ENCODE data around the gene INTS3.
A peak's percentile ranks its signal among the peaks of the same experiment; 100 is the strongest.

INTS3 gene

GRCh38 chr1:153795330-153795837 is 67.5 kb downstream of the INTS3 start:
- DNase-seq (ENCODE audit: low read depth in 2 of 2), result no peak

DNA sequence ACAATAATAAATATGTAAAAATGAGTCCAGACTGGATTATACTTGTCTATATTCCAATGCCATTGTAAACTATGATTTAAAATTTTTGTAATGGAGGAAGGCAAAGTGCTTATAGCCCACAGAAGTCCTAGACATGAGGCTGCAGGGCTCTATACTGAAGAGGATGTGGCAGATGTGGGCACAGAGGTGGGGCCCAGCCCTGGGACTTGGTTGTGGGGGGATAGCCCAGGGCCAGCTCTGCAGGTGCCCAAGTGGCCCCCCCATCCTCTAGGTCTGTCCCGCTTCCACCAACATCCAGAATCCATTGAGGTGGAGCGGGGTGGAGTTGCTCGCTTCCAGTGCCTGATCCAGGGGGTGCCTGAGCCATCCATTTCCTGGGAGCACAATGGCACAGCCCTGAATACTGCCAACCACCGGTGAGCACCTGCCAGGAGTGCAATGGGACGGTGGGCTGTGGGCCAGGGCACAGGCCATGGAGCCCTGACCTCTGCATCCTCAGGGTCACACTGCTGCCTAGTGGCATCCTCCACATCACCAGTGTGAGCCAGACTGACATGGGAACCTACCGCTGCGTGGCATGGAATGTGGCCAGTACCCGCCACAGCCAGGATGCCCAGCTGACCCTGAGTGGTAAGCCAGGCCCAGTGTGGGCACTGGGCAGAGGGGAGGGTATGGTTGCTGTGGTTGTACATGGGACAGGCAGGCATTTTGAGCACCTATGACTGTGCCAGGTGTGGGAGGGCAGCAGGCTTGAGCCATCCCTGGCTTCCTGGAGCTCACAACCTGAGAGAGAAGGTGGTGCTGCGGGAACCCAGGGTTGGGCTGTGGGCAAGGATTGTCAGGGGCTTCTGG is 68.3 kb downstream of the INTS3 start:
- DNase-seq (ENCODE audit: low read depth in 2 of 2), result no peak

DNA sequence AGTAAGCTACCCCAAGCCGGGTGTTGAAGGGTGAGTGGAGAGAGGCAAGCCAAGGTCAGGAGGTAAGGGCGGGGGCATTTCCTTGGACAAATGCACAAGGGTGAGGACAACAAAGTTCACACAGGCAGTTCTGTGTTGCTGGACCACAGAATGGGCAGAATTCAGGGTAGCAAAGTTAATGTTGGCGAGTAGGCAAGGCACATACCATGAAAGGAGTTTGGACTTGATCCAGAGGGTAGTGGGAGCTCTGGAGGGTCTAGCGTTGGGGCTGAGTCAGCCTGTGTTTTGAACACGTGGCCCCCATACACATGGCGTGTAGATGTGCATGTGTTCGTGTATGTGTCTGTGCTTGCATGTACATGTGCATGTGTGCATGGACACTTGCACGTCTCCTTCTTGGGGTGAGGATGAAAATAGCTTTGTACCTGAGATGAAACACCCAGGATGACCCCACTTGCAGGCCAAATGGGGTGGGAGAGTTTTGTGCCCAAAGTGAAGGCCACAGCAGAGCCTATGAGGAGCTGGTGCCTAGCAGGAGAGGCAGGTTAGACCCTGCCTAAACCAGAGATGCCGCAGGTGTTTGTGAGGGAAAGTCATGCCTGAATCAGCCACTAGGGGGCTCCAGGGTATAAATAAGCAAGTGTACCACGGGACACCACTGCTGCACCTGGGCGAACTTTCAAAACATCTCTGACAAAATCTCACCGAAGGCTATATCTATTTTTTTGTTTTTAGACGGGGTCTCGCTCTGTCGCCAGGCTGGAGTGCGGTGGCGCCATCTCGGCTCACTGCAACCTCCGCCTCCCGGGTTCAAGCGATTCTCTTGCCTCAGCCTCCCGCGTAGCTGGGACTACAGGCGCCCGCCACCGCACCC is 69.2 kb downstream of the INTS3 start:
- DNase-seq (ENCODE audit: low read depth in 2 of 2), result peak; percentile 70 to 77

DNA sequence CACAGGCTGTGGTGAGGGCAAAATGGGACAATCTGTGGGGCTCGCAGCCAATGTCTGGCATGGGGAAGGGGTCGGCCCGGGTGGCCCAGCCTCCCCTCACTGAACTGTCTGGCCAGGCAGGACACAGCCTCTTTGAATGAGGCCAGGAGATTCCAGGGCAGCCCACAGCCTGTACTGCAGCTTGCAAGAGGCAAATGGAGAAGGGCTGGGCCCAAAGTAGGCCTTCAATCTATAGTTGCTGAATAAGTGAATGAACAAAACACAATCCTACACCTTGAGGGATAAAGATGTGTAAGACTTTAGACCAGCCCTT is 70.6 kb downstream of the INTS3 start:
- DNase-seq (ENCODE audit: low read depth in 2 of 2), result no peak

DNA sequence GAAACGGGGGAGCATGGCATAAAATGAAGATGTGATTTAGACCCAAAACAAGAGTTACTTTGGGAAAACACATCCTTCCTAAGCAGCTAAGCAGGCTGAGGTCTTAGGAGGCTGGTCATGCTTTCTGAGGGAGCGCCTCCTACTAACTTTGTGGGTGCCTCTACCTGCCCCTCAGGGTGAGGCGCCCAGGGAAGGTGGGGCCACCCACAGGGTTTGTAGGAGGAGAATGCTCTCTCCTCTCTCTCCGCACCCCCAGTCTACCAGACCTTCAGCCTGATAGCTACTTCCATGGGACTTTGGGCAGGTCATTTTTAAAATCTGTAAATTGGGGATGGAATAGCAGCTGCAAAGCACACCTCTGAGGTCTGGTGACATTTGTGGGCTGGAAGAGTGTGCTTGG is 71.2 kb downstream of the INTS3 start:
- no peak for DNase-seq (ENCODE audit: low read depth in 2 of 2)

- DNase-seq (ENCODE audit: low read depth in 2 of 2), result no peak
These were observed 72.0 kb downstream of the INTS3 start for GRCh38 chr1:153799566-153800465.

DNA sequence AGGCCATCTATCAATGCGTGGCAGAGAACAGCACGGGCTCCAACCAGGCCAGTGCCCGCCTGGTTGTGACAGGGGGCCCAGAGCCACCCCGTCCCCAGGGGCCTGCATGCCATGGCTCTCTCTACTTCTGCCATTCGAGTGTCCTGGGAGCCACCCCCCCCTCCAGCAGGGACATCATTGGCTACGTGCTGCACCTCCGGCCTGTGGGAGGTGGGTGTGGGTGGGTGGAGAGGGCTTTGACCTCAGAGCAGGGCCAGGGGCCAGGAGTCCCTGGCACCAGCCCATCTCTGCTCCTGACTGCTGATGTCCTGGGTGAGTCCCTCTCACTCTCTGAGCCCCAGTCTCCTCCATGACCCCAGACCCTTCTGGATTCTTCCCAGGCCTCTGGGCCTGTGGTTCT is 72.7 kb downstream of the INTS3 start:
- DNase-seq (ENCODE audit: low read depth in 2 of 2), result no peak

- DNase-seq (ENCODE audit: low read depth in 2 of 2), result no peak
These were observed 73.3 kb downstream of the INTS3 start for GRCh38 chr1:153801028-153801625.

GRCh38 chr1:153801786-153802697 is 74.2 kb downstream of the INTS3 start:
- DNase-seq (ENCODE audit: low read depth in 2 of 2), result no peak

DNA sequence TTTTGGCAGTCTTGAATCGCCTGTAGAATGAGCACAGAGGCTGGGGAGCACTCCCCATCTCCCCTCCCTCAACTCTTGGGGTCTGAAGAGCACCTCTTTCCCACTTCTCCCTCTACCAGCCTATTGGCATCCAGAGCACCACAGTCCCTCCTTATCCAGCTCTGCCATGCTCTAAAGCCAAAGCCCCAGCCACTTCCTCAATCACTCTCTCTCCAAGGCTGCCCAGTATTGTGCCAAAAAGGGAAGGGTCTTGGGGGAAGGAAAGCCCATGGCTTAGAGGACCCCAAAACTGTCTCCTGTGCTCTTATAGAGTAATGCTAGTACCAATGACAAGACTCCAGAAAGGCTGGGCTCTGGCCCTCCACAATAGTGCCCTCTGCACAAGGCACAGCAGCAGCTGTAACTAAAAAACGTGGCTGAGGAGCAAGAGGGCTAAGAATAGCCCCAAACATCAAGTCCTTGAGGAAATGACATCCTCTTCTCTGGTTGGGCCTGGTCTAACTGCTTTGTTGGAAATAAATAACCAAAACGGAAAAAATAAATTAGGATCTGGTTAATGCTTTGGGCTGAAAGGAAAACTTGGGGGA is 75.7 kb downstream of the INTS3 start:
- DNase-seq (ENCODE audit: low read depth in 2 of 2), result no peak

DNA sequence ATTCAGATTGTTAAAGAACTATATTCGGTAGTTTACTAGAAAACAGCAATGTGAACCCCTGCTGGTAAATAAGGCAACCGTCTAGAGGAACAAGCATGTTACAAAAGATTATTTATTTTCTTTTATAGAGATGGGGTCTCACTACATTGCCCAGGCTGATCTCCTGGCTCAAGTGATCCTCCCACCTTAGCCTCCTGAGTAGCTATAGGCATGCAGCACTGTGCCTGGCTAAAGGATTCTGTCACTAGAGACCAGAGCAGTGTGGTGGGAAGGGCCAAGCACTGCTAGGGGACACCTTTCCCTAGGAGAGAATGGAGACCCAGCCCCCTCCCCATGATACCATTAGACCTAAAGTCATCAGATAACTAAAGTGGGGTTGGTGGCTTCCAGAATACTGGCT is 76.3 kb downstream of the INTS3 start:
- no peak for DNase-seq (ENCODE audit: low read depth in 2 of 2)

DNA sequence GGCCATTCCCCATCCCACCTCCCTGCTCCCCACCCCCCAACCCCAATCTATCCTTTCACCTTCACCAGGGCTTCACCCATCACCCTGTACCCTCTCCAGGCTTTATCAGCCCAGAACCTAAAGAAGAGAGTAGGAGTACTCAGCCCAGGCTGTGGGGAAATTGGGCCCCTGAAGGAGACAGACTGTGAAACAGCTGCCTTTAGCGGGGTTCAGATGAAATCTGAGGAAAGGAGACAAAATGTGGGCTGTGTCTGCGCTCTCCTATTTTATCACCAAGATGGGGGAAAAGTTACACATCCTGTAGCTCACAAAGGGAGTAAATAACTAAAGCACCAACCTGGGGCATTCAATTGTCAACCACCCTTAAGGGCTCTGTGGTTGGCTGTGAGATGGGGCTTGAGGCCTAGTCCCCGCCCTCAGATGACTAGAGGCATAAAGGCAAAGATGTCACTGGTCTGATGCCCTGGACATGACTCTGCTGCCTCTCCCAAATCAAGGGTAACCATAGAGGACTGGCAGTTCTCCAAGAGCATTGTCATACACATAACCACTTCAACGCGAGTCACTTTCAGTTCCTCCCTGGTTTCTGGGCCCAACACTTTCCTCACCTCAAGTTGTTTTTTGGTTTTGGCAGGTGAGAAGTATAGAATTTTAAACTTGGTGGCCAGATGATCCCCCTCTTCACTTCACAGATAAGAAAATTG is 77.3 kb downstream of the INTS3 start:
- peak in 1 of 2 donors; percentile 25 for DNase-seq (ENCODE audit: low read depth in 2 of 2)

DNA sequence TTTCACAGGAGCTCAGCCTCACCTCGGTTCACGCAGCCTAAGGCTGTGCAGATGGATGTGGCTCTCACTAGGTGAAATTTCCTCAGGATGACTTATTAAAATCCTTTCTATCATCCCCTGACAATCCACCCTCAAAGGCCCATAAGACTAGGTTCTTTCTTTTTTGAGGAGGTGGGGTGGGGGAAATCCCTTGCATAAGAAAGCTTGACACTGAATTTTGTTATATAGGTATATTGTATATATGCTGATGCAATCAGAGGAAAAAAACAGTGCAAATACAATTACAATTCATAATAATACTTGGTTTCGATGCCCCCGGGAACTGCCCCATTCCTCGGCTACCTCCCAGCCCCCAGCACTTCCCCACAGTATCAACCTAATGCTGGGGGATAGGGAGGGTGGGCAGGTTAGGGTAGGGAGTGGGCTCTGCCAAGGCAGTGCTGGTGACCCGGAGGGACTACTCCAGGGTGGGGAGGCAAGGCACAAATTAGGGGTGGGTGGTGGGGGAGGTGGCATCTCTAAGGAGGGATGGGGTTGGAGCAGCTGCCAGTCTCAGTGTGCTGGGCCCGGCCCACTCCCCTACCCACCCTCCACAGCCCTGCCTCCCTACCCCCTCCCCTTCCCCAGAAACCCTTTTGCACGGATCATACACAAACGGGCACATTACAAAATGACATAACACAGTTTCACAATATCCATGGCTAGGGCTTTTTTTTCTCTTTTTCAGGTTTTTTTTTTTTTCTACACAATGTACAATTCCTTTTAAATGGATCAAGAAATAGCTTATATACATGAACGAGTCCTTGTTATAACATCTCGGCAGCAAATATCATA is 78.3 kb downstream of the INTS3 start:
- no peak for DNase-seq (ENCODE audit: low read depth in 2 of 2)

DNA sequence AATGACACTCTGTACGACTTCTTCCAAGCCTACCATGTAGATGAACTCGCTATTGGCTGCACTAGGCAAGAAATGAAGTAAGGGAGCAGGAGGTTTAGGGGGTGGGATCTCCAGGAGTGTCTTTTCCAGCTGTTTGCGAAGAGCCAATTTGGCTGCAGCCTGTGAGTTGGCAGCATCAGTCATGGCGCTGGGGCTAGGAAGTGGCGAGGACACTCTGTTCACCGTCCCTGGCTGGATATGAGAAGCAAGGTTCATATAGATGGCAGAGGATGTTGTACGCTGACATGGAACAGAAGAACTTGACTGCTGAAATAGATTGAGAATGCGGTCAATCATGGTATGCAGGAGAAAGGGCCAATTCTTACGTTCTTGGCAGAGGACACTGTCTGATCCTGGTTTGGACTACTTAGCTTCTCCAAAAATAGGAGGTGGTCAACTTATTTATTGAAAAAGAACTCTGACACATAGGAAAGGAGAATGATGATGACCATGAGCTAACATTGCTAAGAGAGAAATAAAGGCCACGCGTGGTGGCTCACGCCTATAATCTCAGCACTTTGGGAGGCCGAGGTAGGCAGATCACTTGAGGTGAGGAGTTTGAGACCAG is 88.5 kb downstream of the INTS3 start:
- DNase-seq (ENCODE audit: low read depth in 2 of 2), result no peak

DNA sequence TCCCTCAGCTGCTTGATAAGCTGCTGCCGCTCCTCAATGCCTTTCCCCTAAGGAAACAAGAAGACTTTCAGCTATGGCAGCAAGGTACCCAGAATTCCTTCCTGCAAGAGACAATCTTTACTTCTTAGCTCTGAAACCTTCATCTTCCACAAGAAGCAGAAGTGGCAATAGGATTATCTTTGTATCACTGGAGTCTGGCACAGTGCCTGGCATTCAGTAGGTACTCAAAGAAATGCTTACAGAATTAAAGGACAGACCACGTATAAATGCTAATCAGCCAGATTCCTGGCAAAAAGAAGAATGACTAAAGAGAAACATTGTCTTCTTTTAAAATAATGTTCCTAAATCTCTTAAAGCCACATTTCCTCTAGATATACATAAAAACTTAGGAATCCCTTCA is 91.0 kb downstream of the INTS3 start:
- no peak for DNase-seq (ENCODE audit: low read depth in 2 of 2)
